Stimulated activated CD8-positive, alpha-beta memory T cell treated with anti-CD3 and anti-CD28 coated beads, Interleukin-12 subunit alpha, Interleukin-12 subunit beta, amount 100 ng/mL, for 4 hours (primary cell): Measurements from ENCODE around the gene RCAN1.

Experiments used
- DNase-seq: peaks from one replicate; pipeline ENCODE4 v3.0.0-alpha.2; 2020; ENCODE audit warnings: low read depth

Gene RCAN1

GRCh38 chr21:34598931-34599400, 15.9 kb downstream of the RCAN1 start:
- no peak for DNase-seq

- DNase-seq: no peak
Measured at GRCh38 chr21:34597406-34597805, 17.5 kb downstream of the RCAN1 start.

GRCh38 chr21:34596561-34597271, 18.2 kb downstream of the RCAN1 start:
- no peak for DNase-seq

- no peak for DNase-seq
Measured at GRCh38 chr21:34595457-34595856, 19.5 kb downstream of the RCAN1 start.

- no peak for DNase-seq
Measured at GRCh38 chr21:34594566-34595234, 20.2 kb downstream of the RCAN1 start.

- DNase-seq: no peak
Measured at GRCh38 chr21:34593954-34594531, 20.9 kb downstream of the RCAN1 start.

GRCh38 chr21:34593423-34593822, 21.5 kb downstream of the RCAN1 start:
- no peak for DNase-seq

GRCh38 chr21:34592120-34592955, 22.6 kb downstream of the RCAN1 start:
- DNase-seq: no peak

- no peak for DNase-seq
Measured at GRCh38 chr21:34590520-34590919, 24.4 kb downstream of the RCAN1 start.

- DNase-seq: no peak
Measured at GRCh38 chr21:34589511-34590282, 25.2 kb downstream of the RCAN1 start.

- no peak for DNase-seq
Measured at GRCh38 chr21:34583926-34584563, 30.9 kb downstream of the RCAN1 start.

GRCh38 chr21:34582506-34583150, 32.3 kb downstream of the RCAN1 start:
- DNase-seq: no peak

- no peak for DNase-seq
Measured at GRCh38 chr21:34580181-34580700, 34.7 kb downstream of the RCAN1 start.

- no peak for DNase-seq
Measured at GRCh38 chr21:34579411-34579810, 35.5 kb downstream of the RCAN1 start.

GRCh38 chr21:34576041-34576511, 38.8 kb downstream of the RCAN1 start:
- no peak for DNase-seq

GRCh38 chr21:34574601-34575529, 40.0 kb downstream of the RCAN1 start:
- no peak for DNase-seq

- DNase-seq: no peak
Measured at GRCh38 chr21:34571994-34572393, 42.9 kb downstream of the RCAN1 start.

GRCh38 chr21:34570313-34570712, 44.6 kb downstream of the RCAN1 start:
- no peak for DNase-seq

GRCh38 chr21:34569381-34569979, 45.4 kb downstream of the RCAN1 start:
- no peak for DNase-seq
